K562 (cell line): ENCODE results near the gene NGDN. TPM values are rescaled to one million over a fixed set of nuclear protein-coding genes. Genes with fewer than 3 reads are reported as not detected.

Source experiments
- ATAC-seq: fragments of 200-7000 bp; cut with Tn5 transposase; 3 replicates; pipeline ENCODE4 v1.9.1; 2020; ENCODE audit warnings: moderate library complexity
- BruUV-seq: library from RNA; stranded (reverse); fragments of 400-500 nt; replicated peaks from 2 replicates; lab custom pipeline; 2021; lab: Mats Ljungman, UMichigan
- CTCF ChIA-PET: fragments of 300-600 bp; formaldehyde crosslinking; extraction: SDS; loops from one replicate; lab custom pipeline; 2021; ENCODE audit warnings: low intra/inter-chr PET ratio; lab: Yijun Ruan, JAX
- POLR2A ChIA-PET: fragments of 300-600, 350-650 bp; sonication (Branson Sonifier 250); formaldehyde crosslinking; extraction: SDS; loops from one replicate; lab custom pipeline; 2021; ENCODE audit warnings: antibody characterized with exemption, inconsistent platforms; lab: Yijun Ruan, JAX
- DNase-seq, 4 experiments: peaks; one replicate each; pipeline versions ENCODE4 v3.0.0 to v3.0.0-alpha.2; 2011 to 2018; ENCODE audit warnings: low spot score in 3 of 4, mixed read lengths in 3 of 4; ENCODE audit errors: extremely low read depth in 1 of 4
- FAIRE-seq: peaks from 2 replicates; lab custom pipeline; 2011; peaks lifted over from hg19 to GRCh38; lab: Jason Lieb, UNC
- H2AFZ ChIP-seq: 2 replicates; pipeline ENCODE4 v1.6.0; 2011; ENCODE audit warnings: low read depth, low read length, control low read depth, inconsistent platforms
- H3K27ac ChIP-seq: fragments of 200-600 bp; 3 replicates; pipeline ENCODE4 v1.8.0; 2011; ENCODE audit warnings: low read depth, mild to moderate bottlenecking, control low read depth, inconsistent platforms, low read length, moderate library complexity, mixed read lengths; ENCODE audit errors: extremely low read depth
- H3K27me3 ChIP-seq, 2 experiments: fragments of 300-600 bp in 1 of 2; 2 replicates in 1 of 2; 3 replicates in 1 of 2; pipeline versions ENCODE4 v1.6.0 to v1.8.0; 2011; ENCODE audit warnings: inconsistent platforms in 2 of 2, low read length in 2 of 2, mild to moderate bottlenecking in 1 of 2, mixed read lengths in 1 of 2, moderate library complexity in 1 of 2; ENCODE audit not compliant: control insufficient read depth in 2 of 2, insufficient read depth in 2 of 2
- H3K36me3 ChIP-seq: fragments of 300-600 bp; 3 replicates; pipeline ENCODE4 v1.8.0; 2011; ENCODE audit warnings: mild to moderate bottlenecking, low read length, inconsistent platforms; ENCODE audit not compliant: control insufficient read depth, insufficient read depth
- H3K4me1 ChIP-seq, 2 experiments: fragments of 200-600 bp in 1 of 2; replicated peaks in 1 of 2; 2 replicates in 1 of 2; 3 replicates in 1 of 2; pipeline versions ENCODE4 v1.5.1 to v1.8.0; 2011; ENCODE audit warnings: inconsistent platforms in 2 of 2, low read length in 2 of 2, mild to moderate bottlenecking in 1 of 2, mixed read lengths in 1 of 2, moderate library complexity in 1 of 2; ENCODE audit not compliant: control insufficient read depth in 2 of 2, insufficient read depth in 2 of 2
- H3K4me2 ChIP-seq: 2 replicates; pipeline ENCODE4 v1.6.1; 2011; ENCODE audit warnings: low read length, control low read depth, inconsistent platforms, mixed read lengths; ENCODE audit not compliant: insufficient read depth
- H3K4me3 ChIP-seq: fragments of 200-600 bp; sonication (generic), shearing (Covaris generic); 2 replicates; pipeline ENCODE4 v1.5.1; 2016; ENCODE audit warnings: control low read depth, inconsistent platforms
- H3K79me2 ChIP-seq: fragments of 200-600 bp; 3 replicates; pipeline ENCODE4 v1.8.0; 2011; ENCODE audit warnings: low read length, inconsistent platforms; ENCODE audit not compliant: control insufficient read depth, insufficient read depth
- H3K9ac ChIP-seq, 2 experiments: 2 replicates each; pipeline versions ENCODE4 v1.6.0 to v1.6.1; 2011; ENCODE audit warnings: low read depth in 2 of 2, low read length in 2 of 2, control low read depth in 1 of 2, inconsistent platforms in 1 of 2, mild to moderate bottlenecking in 1 of 2, mixed read lengths in 1 of 2; ENCODE audit not compliant: insufficient read depth in 1 of 2
- H3K9me1 ChIP-seq: one replicate; pipeline ENCODE4 v1.6.0; 2011; ENCODE audit warnings: inconsistent platforms, mild to moderate bottlenecking, low read length, moderate library complexity; ENCODE audit not compliant: control insufficient read depth, insufficient read depth
- H3K9me3 ChIP-seq: replicated peaks from 2 replicates; pipeline ENCODE4 v1.5.1; 2011; ENCODE audit warnings: low read depth, low read length, inconsistent platforms; ENCODE audit not compliant: control insufficient read depth, insufficient read depth
- H4K20me1 ChIP-seq: replicated peaks from 2 replicates; pipeline ENCODE4 v1.6.1; 2011; ENCODE audit warnings: low read length, inconsistent platforms, mixed read lengths; ENCODE audit not compliant: control insufficient read depth, insufficient read depth
- BRD4 ChIP-seq: fragments of 200-600 bp; sonication (generic); IDR thresholded peaks from 2 replicates; pipeline ENCODE4 v1.6.1; 2017; ENCODE audit warnings: inconsistent platforms
- ELF1 ChIP-seq: fragments of 200-800 bp; sonication (Bioruptor generic); IDR thresholded peaks from 2 replicates; pipeline ENCODE4 v1.6.1; 2016; ENCODE audit warnings: missing genetic modification characterization, missing compliant biosample characterization
- ETS1 ChIP-seq: conservative IDR thresholded peaks from 2 replicates; pipeline ENCODE4 v1.6.1; 2011; ENCODE audit warnings: low read depth, mild to moderate bottlenecking, low read length; ENCODE audit not compliant: control insufficient read depth
- MCM3 ChIP-seq: fragments of 450-650 bp; IDR thresholded peaks from 2 replicates; pipeline ENCODE4 v1.6.1; 2016
- MTF1 ChIP-seq: fragments of 250-450 bp; sonication (Bioruptor Pico); IDR thresholded peaks from 2 replicates; pipeline ENCODE4 v1.9.0; 2021; ENCODE audit warnings: moderate library complexity, mild to moderate bottlenecking, inconsistent platforms, borderline replicate concordance
- NR2F6 ChIP-seq: fragments of 450-650 bp; formaldehyde crosslinking; IDR thresholded peaks from 2 replicates; pipeline ENCODE4 v1.4.0; 2020; ENCODE audit warnings: mild to moderate bottlenecking
- PHB ChIP-seq: fragments of 250-450 bp; sonication (Bioruptor Pico); IDR thresholded peaks from 2 replicates; pipeline ENCODE4 v1.5.0; 2021
- RB1 ChIP-seq: fragments of 450-650 bp; IDR thresholded peaks from 2 replicates; pipeline ENCODE4 v1.6.1; 2017; ENCODE audit warnings: low read depth, mild to moderate bottlenecking
- WHSC1 ChIP-seq: IDR thresholded peaks from one replicate; pipeline ENCODE4 v1.6.1; 2012; ENCODE audit warnings: low read length, control low read depth, inconsistent platforms
- ZNF76 ChIP-seq: fragments of 250-450 bp; sonication (Bioruptor Pico); IDR thresholded peaks from 2 replicates; pipeline ENCODE4 v1.4.0; 2020; ENCODE audit warnings: mild to moderate bottlenecking, moderate library complexity, borderline replicate concordance
- WGBS: fragments of 100-300 bp; shearing (Covaris generic); methylation state at CpG from one replicate; pipeline ENCODE4 v1.1.6; 2016; ENCODE audit warnings: low coverage, mixed read lengths; ENCODE audit not compliant: insufficient coverage; ENCODE audit errors: missing lambda C conversion rate; 5-methylcytosine and 5-hydroxymethylcytosine counted together
- in situ Hi-C: fragments of 300-500 bp; cut with MboI; formaldehyde crosslinking; loops from 4 replicates; pipeline ENCODE4 v1.15.0; 2018; ENCODE audit warnings: inconsistent platforms, mixed read lengths
- intact Hi-C: fragments of 100-400 bp; cut with micrococcal nuclease; formaldehyde crosslinking; loops from 2 replicates; pipeline ENCODE4 v1.14.2; 2022
- polyA plus RNA-seq, 8 experiments: library from polyadenylated mRNA; depleted of rRNA in 4 of 8; stranded (reverse) in 5 of 8; unstranded in 3 of 8; fragments of >200 nt; fragmentation: Nextera tagmentation in 2 of 8; fragmentation: Illumina TruSeq in 1 of 8; extraction: Ambion mirVana in 2 of 8; extraction: Trizol in 1 of 8; gene quantifications; 2 replicates each; pipeline versions ENCODE4 v1.2.1 to v1.2.3, GENCODE V29; 2011 to 2014; ENCODE audit warnings: inconsistent platforms in 1 of 8, missing spikeins in 1 of 8
- total RNA-seq, 7 experiments: library from RNA; depleted of rRNA in 6 of 7; stranded (reverse); fragments of >200 nt in 6 of 7; fragmentation: Illumina TruSeq in 2 of 7; extraction: Trizol in 2 of 7; gene quantifications; 2 replicates each; pipeline versions ENCODE4 v1.2.1 to v1.2.3, GENCODE V29; 2011 to 2021; ENCODE audit warnings: low replicate concordance in 1 of 7
- TF ChIP-seq, protein P1 (sequence below), 3 experiments: IDR thresholded peaks in 2 of 3; conservative IDR thresholded peaks in 1 of 3; 2 replicates each; pipeline ENCODE4 v1.5.1; 2011 to 2012; ENCODE audit warnings: low read length in 3 of 3, mild to moderate bottlenecking in 3 of 3, control low read depth in 2 of 3, improper control_type of control experiment in 1 of 3, inconsistent platforms in 1 of 3, low read depth in 1 of 3, mixed read lengths in 1 of 3, moderate library complexity in 1 of 3; ENCODE audit not compliant: insufficient read depth in 2 of 3
- TF ChIP-seq, protein P2 (sequence below), 2 experiments: fragments of 450-650 bp in 1 of 2; sonication (generic) in 1 of 2; formaldehyde crosslinking in 1 of 2; IDR thresholded peaks in 1 of 2; conservative IDR thresholded peaks in 1 of 2; 2 replicates each; pipeline versions ENCODE4 v1.6.1 to v1.8.1; 2016 to 2023; ENCODE audit warnings: mild to moderate bottlenecking in 2 of 2, moderate library complexity in 2 of 2, inconsistent platforms in 1 of 2, missing genetic modification reagents in 1 of 2

Gene NGDN
- total and polyA plus RNA-seq, 9 of the 15 experiments (the other 6 are each of a cell fraction or from before 2014, with no cell fraction given): 42.9 to 195 (median 74.9) TPM

GRCh38 chr14:23483236-23483854 lies 13.8 kb downstream of the NGDN start (continued):
- TF ChIP-seq, protein P1, sequence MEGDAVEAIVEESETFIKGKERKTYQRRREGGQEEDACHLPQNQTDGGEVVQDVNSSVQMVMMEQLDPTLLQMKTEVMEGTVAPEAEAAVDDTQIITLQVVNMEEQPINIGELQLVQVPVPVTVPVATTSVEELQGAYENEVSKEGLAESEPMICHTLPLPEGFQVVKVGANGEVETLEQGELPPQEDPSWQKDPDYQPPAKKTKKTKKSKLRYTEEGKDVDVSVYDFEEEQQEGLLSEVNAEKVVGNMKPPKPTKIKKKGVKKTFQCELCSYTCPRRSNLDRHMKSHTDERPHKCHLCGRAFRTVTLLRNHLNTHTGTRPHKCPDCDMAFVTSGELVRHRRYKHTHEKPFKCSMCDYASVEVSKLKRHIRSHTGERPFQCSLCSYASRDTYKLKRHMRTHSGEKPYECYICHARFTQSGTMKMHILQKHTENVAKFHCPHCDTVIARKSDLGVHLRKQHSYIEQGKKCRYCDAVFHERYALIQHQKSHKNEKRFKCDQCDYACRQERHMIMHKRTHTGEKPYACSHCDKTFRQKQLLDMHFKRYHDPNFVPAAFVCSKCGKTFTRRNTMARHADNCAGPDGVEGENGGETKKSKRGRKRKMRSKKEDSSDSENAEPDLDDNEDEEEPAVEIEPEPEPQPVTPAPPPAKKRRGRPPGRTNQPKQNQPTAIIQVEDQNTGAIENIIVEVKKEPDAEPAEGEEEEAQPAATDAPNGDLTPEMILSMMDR (IDR thresholded peaks at IDR 0.05 in 2 of 3, conservative IDR thresholded peaks at IDR 0.05 in 1 of 3; ENCODE audit: insufficient read depth in 2 of 3, low read depth in 1 of 3, low read length in 3 of 3): peak; percentile 39 to 65 (median 58); a peak in 5 of 6 replicates
- TF ChIP-seq PHB (CRISPR knock-in tag) (no peak), WHSC1 (no peak)

- Histone ChIP-seq H3K4me3 (no peak overlapping the region), H2AFZ (no peak overlapping the region), H3K27ac (no peak overlapping the region), H3K4me1 (no peaks in the 10 kb centered on the region), H4K20me1 (peaks cover 5% of the 10 kb centered on the region; the same call in 1 of the 2 replicates), H3K79me2 (no peaks in the 10 kb centered on the region), H3K4me2 (no peak overlapping the region), H3K9me1 (no peaks in the 10 kb centered on the region), H3K9ac (no peak overlapping the region), H3K36me3 (no peaks in the 10 kb centered on the region), H3K9me3 (no peaks in the 10 kb centered on the region), H3K27me3 (no peaks in the 10 kb centered on the region)
- in situ Hi-C loops: loop anchor here (5.0 kb wide), 1 partner anchor 72 kb away; the partner anchor contains the start of gene THTPA
- no peak for ATAC-seq
- ChIA-PET CTCF (no interaction called here), POLR2A (no interaction called here)
- intact Hi-C loops: no loop called here
- FAIRE-seq: no peak
- TF ChIP-seq MCM3: no peak
- TF ChIP-seq NR2F6 (CRISPR knock-in tag): no peak
- no peak for TF ChIP-seq ZNF76
- no peak for TF ChIP-seq BRD4
- TF ChIP-seq ELF1: no peak
- TF ChIP-seq, protein P2, sequence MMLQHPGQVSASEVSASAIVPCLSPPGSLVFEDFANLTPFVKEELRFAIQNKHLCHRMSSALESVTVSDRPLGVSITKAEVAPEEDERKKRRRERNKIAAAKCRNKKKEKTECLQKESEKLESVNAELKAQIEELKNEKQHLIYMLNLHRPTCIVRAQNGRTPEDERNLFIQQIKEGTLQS (IDR thresholded peaks at IDR 0.05): no peak
- TF ChIP-seq, protein P2 (CRISPR knock-in tag; conservative IDR thresholded peaks at IDR 0.05): no peak
- TF ChIP-seq ETS1: no peak
- TF ChIP-seq RB1: no peak
- no peak for TF ChIP-seq MTF1
- no peak for DNase-seq
- WGBS: 73% methylated on average over 4 of the region's 4 CpGs
- BruUV-seq: no TSS peak
Observed at GRCh38 chr14:23485326-23485725, 15.8 kb downstream of the NGDN start.
